HepG2 (cell line): ENCODE data around the gene DDX23. TPM values are rescaled to one million over a fixed set of nuclear protein-coding genes. Genes with fewer than 3 reads are reported as not detected.

Source experiments
- ATAC-seq: fragments of 200-7000 bp; cut with Tn5 transposase; 3 replicates; pipeline ENCODE4 v1.9.1; 2020; ENCODE audit warnings: mild to moderate bottlenecking, moderate library complexity
- BruUV-seq: library from RNA; stranded (reverse); fragments of 400-500 nt; replicated peaks from 2 replicates; lab custom pipeline; 2021; lab: Mats Ljungman, UMichigan
- CTCF ChIA-PET: fragments of 300-600 bp; formaldehyde crosslinking; extraction: SDS; loops from one replicate; lab custom pipeline; 2021; ENCODE audit warnings: low total read pairs, inconsistent platforms, low intra/inter-chr PET ratio; lab: Yijun Ruan, JAX
- POLR2A ChIA-PET: fragments of 350-600 bp; sonication (Branson Sonifier 250); formaldehyde crosslinking; loops from one replicate; lab custom pipeline; 2020; ENCODE audit warnings: antibody characterized with exemption, inconsistent platforms; lab: Yijun Ruan, JAX
- DNase-seq: peaks from one replicate; pipeline ENCODE4 v3.0.0-alpha.2; 2015; ENCODE audit warnings: low spot score
- FAIRE-seq: peaks from 3 replicates; lab custom pipeline; 2011; peaks lifted over from hg19 to GRCh38; lab: Jason Lieb, UNC
- H2AFZ ChIP-seq: one replicate; pipeline ENCODE4 v1.6.1; 2011; ENCODE audit warnings: low read length, inconsistent platforms
- H3K27ac ChIP-seq: fragments of 300-600 bp; 3 replicates; pipeline ENCODE4 v1.8.0; 2011; ENCODE audit warnings: mixed run types, mild to moderate bottlenecking, mixed read lengths, low read length, inconsistent platforms; ENCODE audit not compliant: insufficient read depth; ENCODE audit errors: extremely low read length
- H3K27me3 ChIP-seq, 2 experiments: fragments of 200-600 bp in 1 of 2; 2 replicates in 1 of 2; 3 replicates in 1 of 2; pipeline versions ENCODE4 v1.6.0 to v1.8.0; 2011; ENCODE audit warnings: low read length in 2 of 2, mild to moderate bottlenecking in 2 of 2, moderate library complexity in 2 of 2, inconsistent platforms in 1 of 2; ENCODE audit not compliant: insufficient read depth in 2 of 2, control insufficient read depth in 1 of 2
- H3K36me3 ChIP-seq, 2 experiments: fragments of 200-600 bp in 1 of 2; replicated peaks in 1 of 2; 2 replicates in 1 of 2; 3 replicates in 1 of 2; pipeline versions ENCODE4 v1.5.1 to v1.8.0; 2011; ENCODE audit warnings: low read length in 2 of 2, inconsistent platforms in 1 of 2; ENCODE audit not compliant: insufficient read depth in 2 of 2, control insufficient read depth in 1 of 2
- H3K4me1 ChIP-seq: 2 replicates; pipeline ENCODE4 v1.5.1; 2012; ENCODE audit warnings: low read length, inconsistent platforms; ENCODE audit not compliant: insufficient read depth
- H3K4me2 ChIP-seq: 2 replicates; pipeline ENCODE4 v1.6.0; 2011; ENCODE audit warnings: low read depth, low read length, inconsistent platforms
- H3K4me3 ChIP-seq, 3 experiments: fragments of 200-600 bp in 1 of 3; sonication (generic), shearing (Covaris generic) in 1 of 3; replicated peaks in 1 of 3; 2 replicates each; pipeline ENCODE4 v1.5.1; 2011 to 2016; ENCODE audit warnings: low read length in 3 of 3, inconsistent platforms in 2 of 3, low read depth in 2 of 3, mild to moderate bottlenecking in 2 of 3, control low read depth in 1 of 3, mixed read lengths in 1 of 3; ENCODE audit not compliant: insufficient read depth in 1 of 3
- H3K79me2 ChIP-seq: one replicate; pipeline ENCODE4 v1.6.1; 2011; ENCODE audit warnings: low read length, inconsistent platforms; ENCODE audit not compliant: insufficient read depth
- H3K9ac ChIP-seq: 2 replicates; pipeline ENCODE4 v1.6.0; 2011; ENCODE audit warnings: mild to moderate bottlenecking, low read depth, low read length, inconsistent platforms; ENCODE audit not compliant: insufficient read depth
- H3K9me3 ChIP-seq: 2 replicates; pipeline ENCODE4 v1.5.1; 2012; ENCODE audit warnings: mild to moderate bottlenecking, low read length
- H4K20me1 ChIP-seq: 2 replicates; pipeline ENCODE4 v1.6.0; 2011; ENCODE audit warnings: inconsistent platforms, mild to moderate bottlenecking, low read length, moderate library complexity; ENCODE audit not compliant: insufficient read depth
- CREB1 ChIP-seq, 2 experiments: fragments of 450-650 bp in 1 of 2; IDR thresholded peaks; 2 replicates each; pipeline ENCODE4 v1.6.1; 2016 to 2017; ENCODE audit warnings: control low read depth in 1 of 2, mild to moderate bottlenecking in 1 of 2, missing compliant biosample characterization in 1 of 2, missing genetic modification characterization in 1 of 2
- HCFC1 ChIP-seq: fragments of 150-350 bp; IDR thresholded peaks from 2 replicates; pipeline ENCODE4 v1.6.1; 2014; ENCODE audit warnings: low read depth, low read length
- PHF21A ChIP-seq: sonication (generic); formaldehyde crosslinking; IDR thresholded peaks from 2 replicates; pipeline ENCODE4 v1.5.0; 2020; ENCODE audit warnings: mild to moderate bottlenecking, missing genetic modification reagents
- TOE1 ChIP-seq: sonication (generic); formaldehyde crosslinking; IDR thresholded peaks from 2 replicates; pipeline ENCODE4 v1.4.0; 2020; ENCODE audit warnings: mild to moderate bottlenecking, missing genetic modification reagents
- ZSCAN9 ChIP-seq: IDR thresholded peaks from 2 replicates; pipeline ENCODE4 v1.6.1; 2016; ENCODE audit warnings: borderline replicate concordance
- WGBS: methylation state at CpG from one replicate; pipeline ENCODE4 v1.1.6; 2017; ENCODE audit warnings: low lambda C conversion rate; 5-methylcytosine and 5-hydroxymethylcytosine counted together
- in situ Hi-C: cut with HindIII; loops from 2 replicates; pipeline ENCODE4 v1.10.0; 2017; ENCODE audit warnings: low pct_unique_long_range_greater_than_20kb; ENCODE audit not compliant: extremely low pct_ligation_motif_present
- intact Hi-C: fragments of 100-400 bp; cut with micrococcal nuclease; formaldehyde crosslinking; loops from one replicate; pipeline ENCODE4 v1.10.0; 2022; ENCODE audit not compliant: unreplicated experiment
- polyA plus RNA-seq, 8 experiments: library from polyadenylated mRNA; depleted of rRNA in 3 of 8; stranded (reverse) in 7 of 8; unstranded in 1 of 8; fragments of >200 nt; fragmentation: Illumina TruSeq in 4 of 8; extraction: Trizol in 4 of 8; gene quantifications; 2 replicates each; pipeline versions ENCODE4 v1.2.1 to v1.2.3, GENCODE V29; 2011 to 2016; ENCODE audit warnings: low read depth in 4 of 8, missing spikeins in 1 of 8, mixed read lengths in 1 of 8; ENCODE audit not compliant: insufficient read depth in 1 of 8
- total RNA-seq, 5 experiments: library from RNA; depleted of rRNA; stranded (reverse); fragments of >200 nt; fragmentation: Illumina TruSeq; extraction: Trizol; gene quantifications; 2 replicates each; pipeline ENCODE4 v1.2.3, GENCODE V29; 2016; ENCODE audit warnings: low read depth in 1 of 5
- TF ChIP-seq, protein P1 (sequence below): sonication (generic); formaldehyde crosslinking; IDR thresholded peaks from 2 replicates; pipeline ENCODE4 v1.4.0; 2020; ENCODE audit warnings: missing genetic modification reagents, mild to moderate bottlenecking, borderline replicate concordance
- TF ChIP-seq, protein P2 (sequence below), 2 experiments: fragments of 450-650 bp in 1 of 2; sonication (generic) in 1 of 2; formaldehyde crosslinking in 1 of 2; IDR thresholded peaks; 2 replicates each; pipeline versions ENCODE4 v1.6.1 to v1.8.0; 2016 to 2022; ENCODE audit warnings: antibody characterized with exemption in 1 of 2, mild to moderate bottlenecking in 1 of 2, missing genetic modification reagents in 1 of 2
- TF ChIP-seq, protein P3 (sequence below): IDR thresholded peaks from 2 replicates; pipeline ENCODE4 v1.6.1; 2016

The DDX23 gene
- total and polyA plus RNA-seq, 2 of the 13 experiments (the other 11 are each of a cell fraction or from before 2014, with no cell fraction given), result 35.7 to 90.0 TPM

DNA sequence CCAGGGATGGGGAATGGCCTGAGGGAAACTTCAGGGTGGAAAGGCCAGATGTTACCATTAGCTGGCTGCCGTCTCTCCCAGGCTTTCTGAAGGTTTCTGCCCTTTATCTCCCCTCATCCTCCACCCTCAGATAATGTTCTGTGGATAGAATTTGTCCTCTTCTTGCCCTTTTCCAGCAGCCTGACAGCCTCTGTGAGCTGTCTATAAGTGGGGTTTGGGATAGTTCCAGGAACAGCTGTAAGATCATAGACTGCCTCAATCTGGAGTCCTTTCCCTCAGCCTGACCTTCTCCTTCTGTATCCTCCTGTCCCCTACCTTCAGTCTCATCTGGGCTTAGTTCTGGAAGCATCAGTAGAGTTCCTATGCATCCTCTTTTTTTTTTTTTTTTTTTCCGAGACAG lies 16.5 kb upstream of the DDX23 start (continued):
- TF ChIP-seq, protein P1, sequence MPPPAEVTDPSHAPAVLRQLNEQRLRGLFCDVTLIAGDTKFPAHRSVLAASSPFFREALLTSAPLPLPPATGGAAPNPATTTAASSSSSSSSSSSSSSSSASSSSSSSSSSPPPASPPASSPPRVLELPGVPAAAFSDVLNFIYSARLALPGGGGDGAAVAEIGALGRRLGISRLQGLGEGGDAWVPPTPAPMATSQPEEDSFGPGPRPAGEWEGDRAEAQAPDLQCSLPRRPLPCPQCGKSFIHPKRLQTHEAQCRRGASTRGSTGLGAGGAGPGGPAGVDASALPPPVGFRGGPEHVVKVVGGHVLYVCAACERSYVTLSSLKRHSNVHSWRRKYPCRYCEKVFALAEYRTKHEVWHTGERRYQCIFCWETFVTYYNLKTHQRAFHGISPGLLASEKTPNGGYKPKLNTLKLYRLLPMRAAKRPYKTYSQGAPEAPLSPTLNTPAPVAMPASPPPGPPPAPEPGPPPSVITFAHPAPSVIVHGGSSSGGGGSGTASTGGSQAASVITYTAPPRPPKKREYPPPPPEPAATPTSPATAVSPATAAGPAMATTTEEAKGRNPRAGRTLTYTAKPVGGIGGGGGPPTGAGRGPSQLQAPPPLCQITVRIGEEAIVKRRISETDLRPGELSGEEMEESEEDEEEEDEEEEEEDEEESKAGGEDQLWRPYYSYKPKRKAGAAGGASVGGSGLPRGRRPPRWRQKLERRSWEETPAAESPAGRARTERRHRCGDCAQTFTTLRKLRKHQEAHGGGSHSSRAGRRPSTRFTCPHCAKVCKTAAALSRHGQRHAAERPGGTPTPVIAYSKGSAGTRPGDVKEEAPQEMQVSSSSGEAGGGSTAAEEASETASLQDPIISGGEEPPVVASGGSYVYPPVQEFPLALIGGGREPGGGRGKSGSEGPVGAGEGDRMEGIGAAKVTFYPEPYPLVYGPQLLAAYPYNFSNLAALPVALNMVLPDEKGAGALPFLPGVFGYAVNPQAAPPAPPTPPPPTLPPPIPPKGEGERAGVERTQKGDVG, result no peak
- no peak for TF ChIP-seq HCFC1
- no peak for TF ChIP-seq ZSCAN9

DNA sequence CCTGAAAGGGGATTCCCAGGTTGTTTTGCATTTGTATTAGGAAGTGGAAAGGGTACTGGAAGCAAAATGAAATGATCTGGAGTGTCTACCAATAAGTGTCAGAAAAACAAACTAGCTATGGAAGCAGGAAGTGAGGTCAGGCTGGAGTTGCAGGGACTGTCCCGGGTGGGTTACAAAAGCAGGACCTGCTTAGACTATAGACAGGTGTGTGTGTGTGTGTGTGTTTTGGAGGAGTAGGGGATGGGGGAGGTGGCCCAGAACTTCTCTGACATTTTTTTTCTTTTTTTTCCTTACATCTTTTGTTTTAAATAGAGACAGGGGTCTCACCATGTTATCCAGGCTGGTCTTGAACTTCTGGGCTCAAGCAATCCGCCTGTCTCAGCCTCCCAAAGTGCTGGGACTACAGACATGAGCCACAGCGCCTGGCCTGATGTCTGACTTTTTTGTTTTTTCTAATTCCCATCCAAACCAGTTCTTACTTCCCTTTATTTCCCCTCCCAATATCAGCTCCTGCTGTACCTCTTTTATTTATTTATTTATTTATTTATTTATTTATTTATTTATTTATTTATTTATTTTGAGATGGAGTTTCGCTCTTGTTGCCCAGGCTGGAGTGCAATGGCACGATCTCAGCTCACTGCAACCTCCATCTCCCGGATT lies 14.2 kb upstream of the DDX23 start:
- intact Hi-C loops (loop anchor here (2.0 kb wide), 1 partner anchor 17 kb away; no protein-coding TSS in a partner anchor), in situ Hi-C loops (no loop called here)
- CTCF ChIA-PET, result no interaction called here
- no peaks in the 10 kb centered on the region; a peak in 1 of 5 replicates for H3K27me3 ChIP-seq
- H4K20me1 ChIP-seq, result no peaks in the 10 kb centered on the region
- H2AFZ ChIP-seq, result no peak overlapping the region
- peak overlapping the region; percentile 90 for H3K4me2 ChIP-seq
- DNase-seq (no peak), FAIRE-seq (no peak), ATAC-seq (peak; percentile 56)
- no peaks in the 10 kb centered on the region for H3K9me3 ChIP-seq
- no peaks in the 10 kb centered on the region for H3K79me2 ChIP-seq
- WGBS, result 23% methylated on average over 6 of the region's 6 CpGs
- peak overlapping the region; percentile 38; the same call in 1 of the 2 replicates for H3K9ac ChIP-seq
- BruUV-seq, result no TSS peak
- no peaks in the 10 kb centered on the region for H3K36me3 ChIP-seq
- peak overlapping the region; percentile 46 for H3K27ac ChIP-seq
- POLR2A ChIA-PET, result interaction anchor here (0.7 to 3.9 kb wide), 30 partner anchors 12 to 265 kb away, joined by 3 to 115 read pairs (median 5); partner anchors contain the start of genes ARF3, DDX23, PRKAG1 and RHEBL1
- peak overlapping the region; percentile 45 to 82 (median 59) for H3K4me3 ChIP-seq
- peaks cover 41% of the 10 kb centered on the region for H3K4me1 ChIP-seq
- TF ChIP-seq, protein P2, sequence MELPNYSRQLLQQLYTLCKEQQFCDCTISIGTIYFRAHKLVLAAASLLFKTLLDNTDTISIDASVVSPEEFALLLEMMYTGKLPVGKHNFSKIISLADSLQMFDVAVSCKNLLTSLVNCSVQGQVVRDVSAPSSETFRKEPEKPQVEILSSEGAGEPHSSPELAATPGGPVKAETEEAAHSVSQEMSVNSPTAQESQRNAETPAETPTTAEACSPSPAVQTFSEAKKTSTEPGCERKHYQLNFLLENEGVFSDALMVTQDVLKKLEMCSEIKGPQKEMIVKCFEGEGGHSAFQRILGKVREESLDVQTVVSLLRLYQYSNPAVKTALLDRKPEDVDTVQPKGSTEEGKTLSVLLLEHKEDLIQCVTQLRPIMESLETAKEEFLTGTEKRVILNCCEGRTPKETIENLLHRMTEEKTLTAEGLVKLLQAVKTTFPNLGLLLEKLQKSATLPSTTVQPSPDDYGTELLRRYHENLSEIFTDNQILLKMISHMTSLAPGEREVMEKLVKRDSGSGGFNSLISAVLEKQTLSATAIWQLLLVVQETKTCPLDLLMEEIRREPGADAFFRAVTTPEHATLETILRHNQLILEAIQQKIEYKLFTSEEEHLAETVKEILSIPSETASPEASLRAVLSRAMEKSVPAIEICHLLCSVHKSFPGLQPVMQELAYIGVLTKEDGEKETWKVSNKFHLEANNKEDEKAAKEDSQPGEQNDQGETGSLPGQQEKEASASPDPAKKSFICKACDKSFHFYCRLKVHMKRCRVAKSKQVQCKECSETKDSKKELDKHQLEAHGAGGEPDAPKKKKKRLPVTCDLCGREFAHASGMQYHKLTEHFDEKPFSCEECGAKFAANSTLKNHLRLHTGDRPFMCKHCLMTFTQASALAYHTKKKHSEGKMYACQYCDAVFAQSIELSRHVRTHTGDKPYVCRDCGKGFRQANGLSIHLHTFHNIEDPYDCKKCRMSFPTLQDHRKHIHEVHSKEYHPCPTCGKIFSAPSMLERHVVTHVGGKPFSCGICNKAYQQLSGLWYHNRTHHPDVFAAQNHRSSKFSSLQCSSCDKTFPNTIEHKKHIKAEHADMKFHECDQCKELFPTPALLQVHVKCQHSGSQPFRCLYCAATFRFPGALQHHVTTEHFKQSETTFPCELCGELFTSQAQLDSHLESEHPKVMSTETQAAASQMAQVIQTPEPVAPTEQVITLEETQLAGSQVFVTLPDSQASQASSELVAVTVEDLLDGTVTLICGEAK (IDR thresholded peaks at IDR 0.05), result 0 out of 2 replicates have a peak, but pooled peaks have one; percentile 3
- TF ChIP-seq, protein P2 (CRISPR knock-in tag; IDR thresholded peaks at IDR 0.05), result no peak
- TF ChIP-seq TOE1, result 0 out of 2 replicates have a peak, but pooled peaks have one; percentile 10
- TF ChIP-seq, protein P3, sequence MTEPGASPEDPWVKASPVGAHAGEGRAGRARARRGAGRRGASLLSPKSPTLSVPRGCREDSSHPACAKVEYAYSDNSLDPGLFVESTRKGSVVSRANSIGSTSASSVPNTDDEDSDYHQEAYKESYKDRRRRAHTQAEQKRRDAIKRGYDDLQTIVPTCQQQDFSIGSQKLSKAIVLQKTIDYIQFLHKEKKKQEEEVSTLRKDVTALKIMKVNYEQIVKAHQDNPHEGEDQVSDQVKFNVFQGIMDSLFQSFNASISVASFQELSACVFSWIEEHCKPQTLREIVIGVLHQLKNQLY, result no peak
- peak; percentile 27; the same call in 1 of the 2 replicates for TF ChIP-seq CREB1 (IDR thresholded peaks at IDR 0.05)
- TF ChIP-seq CREB1 (CRISPR knock-in tag; IDR thresholded peaks at IDR 0.05), result 0 out of 2 replicates have a peak, but pooled peaks have one; percentile 44
- TF ChIP-seq PHF21A (CRISPR knock-in tag), result peak; percentile 7; the same call in 1 of the 2 replicates
